ENCODE data around the gene PREX1.

The PREX1 gene

GRCh38 chr20:48694381-48694865 lies 133.4 kb downstream of the PREX1 start:
- DNase-seq, result no peak

- no peak for DNase-seq
These were observed 136.3 kb downstream of the PREX1 start for GRCh38 chr20:48691523-48691922.

DNA sequence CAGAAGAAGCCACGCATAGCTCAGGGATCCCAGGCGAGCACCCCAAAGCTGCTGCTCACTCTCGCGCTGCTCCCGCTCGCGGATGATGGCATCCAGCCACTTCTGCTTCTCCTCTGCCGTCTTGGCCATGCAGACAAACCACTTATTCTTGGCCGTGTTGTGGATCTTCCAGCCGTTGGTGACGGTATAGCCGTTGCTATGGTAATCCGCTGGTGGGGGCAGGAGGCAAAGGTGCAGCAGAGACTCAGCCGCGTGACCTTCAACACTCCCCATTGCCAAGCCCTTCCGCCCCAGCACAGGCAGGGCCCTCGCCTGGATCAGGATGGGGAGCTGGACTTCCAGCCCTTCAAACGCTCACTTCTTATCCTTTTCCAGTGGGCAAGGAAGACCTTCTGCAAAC lies 136.9 kb downstream of the PREX1 start:
- DNase-seq, result no peak

GRCh38 chr20:48689874-48690571 lies 137.8 kb downstream of the PREX1 start:
- no peak for DNase-seq

DNA sequence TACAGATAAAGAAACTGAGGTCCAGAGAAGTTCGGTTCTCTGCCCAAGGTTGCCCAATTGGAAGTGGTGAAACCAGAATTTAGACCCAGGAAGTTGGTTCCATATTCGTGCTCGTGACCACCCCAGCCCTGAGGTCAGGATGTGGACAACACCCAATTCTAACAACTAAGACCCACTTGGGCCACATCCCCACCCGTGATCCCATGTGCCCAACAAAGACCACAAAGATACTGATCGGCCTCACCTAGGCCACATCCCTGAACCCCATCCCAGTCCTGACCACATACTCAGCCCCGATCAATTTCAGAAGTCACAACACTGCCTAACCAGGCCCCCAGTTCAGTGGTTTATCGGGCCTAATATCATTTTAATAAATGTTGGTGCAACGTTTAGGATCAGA lies 138.4 kb downstream of the PREX1 start:
- no peak for DNase-seq

GRCh38 chr20:48688579-48688978 lies 139.2 kb downstream of the PREX1 start:
- no peak for DNase-seq

GRCh38 chr20:48687117-48687800 lies 140.5 kb downstream of the PREX1 start:
- DNase-seq, result no peak

DNA sequence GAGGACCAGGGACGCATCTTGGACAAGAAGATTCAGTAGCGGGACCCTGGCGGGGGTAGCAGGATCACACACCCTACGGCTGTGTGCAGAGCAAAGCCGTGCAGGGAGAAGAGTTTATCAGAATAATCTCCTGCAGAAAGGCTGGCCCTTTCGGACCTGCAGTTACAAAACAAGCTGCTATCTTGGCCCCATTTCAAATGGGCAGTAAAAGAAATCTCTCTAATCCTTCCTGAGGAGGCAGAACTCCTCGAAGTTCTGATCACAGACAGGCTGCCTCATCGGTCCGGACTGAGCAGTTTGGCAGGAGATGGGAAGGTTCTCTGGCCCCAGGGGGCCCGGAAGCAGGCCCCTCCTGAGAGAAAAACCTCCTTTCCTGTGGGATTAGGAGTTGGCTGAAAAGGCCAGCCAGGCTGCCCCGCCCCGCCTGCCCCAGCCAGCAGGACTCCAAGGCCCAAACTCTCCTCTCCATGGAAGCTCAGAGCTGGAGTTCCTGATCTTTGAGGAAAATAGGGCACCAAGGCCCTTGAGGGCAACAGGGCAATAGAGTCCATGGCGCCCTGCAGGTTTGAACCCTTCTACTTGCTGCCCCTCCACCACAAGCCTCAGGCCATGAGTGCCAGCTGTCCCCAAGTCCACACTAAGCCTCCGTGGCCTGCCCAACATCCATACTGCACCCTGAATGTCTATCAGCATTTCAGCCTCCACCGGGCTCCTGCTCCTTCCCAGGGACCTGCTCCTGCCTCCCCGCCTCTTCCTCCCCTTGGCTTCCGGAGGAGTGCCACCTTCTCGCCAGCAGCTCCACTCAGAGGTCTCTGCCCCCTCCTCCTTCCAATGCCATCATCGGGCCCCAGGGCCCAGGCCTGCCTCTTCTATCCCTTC lies 141.3 kb downstream of the PREX1 start:
- no peak for DNase-seq

DNA sequence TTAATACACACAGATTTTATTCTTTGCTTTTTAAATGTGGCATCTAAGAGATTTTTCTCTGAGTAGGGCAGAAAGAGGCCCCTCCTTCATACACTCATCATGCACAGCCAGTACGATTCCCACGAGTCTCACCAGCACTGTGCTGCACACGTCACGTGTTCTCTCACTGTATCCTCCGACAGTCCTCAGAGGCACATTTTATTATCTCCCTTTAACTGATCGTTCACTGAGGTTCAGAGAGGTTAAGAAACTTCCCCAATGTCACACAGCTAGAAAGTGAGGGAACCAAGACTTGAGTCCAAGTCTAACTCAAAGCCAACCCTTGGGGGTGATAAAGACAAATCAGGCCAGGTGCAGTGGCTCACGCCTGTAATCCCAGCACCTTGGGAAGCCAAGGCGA lies 142.5 kb downstream of the PREX1 start:
- no peak for DNase-seq

- DNase-seq, result no peak
These were observed 143.2 kb downstream of the PREX1 start for GRCh38 chr20:48684501-48685041.

GRCh38 chr20:48683467-48684175 lies 144.2 kb downstream of the PREX1 start:
- DNase-seq, result no peak

GRCh38 chr20:48682529-48683363 lies 145.1 kb downstream of the PREX1 start:
- no peak for DNase-seq

DNA sequence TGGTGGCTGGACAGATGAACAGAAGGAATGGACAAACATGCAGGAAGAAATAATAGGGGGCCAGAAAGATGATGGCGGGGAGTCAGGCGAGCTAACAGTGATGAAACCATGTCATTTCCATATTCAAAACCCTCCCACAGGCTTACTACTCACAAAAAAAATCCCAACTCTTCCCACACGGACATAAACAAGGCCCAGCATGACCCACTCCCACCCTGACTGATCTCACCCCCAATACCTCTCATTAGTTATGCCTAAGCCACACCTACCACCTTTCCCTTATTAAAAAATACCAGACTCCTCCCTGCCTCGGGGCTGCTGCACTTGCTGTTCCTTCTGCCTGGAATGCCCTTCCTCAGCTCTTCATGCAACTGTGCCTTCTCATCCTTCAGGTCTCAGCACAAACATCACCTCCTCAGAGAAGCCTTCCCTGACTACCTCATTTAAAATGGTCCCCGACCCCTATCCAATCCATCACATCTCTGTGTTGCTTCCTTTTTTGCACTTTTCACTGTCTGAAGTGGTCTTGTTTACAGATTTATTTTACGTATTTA lies 145.8 kb downstream of the PREX1 start:
- DNase-seq, result no peak

GRCh38 chr20:48681201-48681872 lies 146.5 kb downstream of the PREX1 start:
- no peak for DNase-seq

DNA sequence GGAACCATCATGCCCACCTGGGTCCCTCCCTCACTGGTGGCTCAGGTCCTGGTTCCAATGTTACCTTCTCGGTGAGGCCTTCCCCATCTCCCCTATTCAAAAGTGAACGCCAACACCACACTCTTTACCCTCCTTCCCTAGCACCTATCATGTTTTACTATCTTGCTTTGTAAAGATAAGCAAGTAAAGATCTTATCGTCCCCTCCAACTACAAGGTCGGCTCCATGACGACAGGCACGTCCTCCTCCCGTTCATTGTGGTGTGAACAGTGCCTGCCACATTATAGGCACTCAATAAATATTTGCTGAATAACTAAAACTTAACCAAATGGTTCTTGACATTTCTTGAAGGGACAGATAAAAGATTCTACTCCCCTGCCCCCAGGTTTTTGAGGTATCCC lies 147.1 kb downstream of the PREX1 start:
- DNase-seq, result no peak

- DNase-seq, result no peak
These were observed 148.2 kb downstream of the PREX1 start for GRCh38 chr20:48679599-48679998.

DNA sequence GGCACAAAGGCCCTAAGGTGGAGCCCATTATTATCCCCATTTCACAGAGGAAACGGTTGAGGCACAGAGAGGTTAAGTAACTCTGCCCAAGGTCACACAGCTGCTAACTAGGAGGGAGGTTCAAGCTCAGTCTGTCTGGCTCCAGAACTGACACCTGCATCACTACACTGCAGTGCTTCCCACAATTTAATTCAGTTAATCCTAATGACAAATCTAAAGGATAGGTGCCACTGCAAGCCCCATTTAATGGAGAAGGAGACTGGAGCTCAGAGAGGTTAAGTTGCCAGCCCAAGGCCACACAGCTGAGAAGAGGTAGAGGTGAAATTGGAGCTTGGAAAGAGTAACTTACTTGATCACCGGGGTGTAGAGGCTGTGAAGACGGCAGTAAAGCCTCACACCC lies 148.8 kb downstream of the PREX1 start:
- DNase-seq, result no peak

- DNase-seq, result no peak
These were observed 149.4 kb downstream of the PREX1 start for GRCh38 chr20:48678421-48678820.

DNA sequence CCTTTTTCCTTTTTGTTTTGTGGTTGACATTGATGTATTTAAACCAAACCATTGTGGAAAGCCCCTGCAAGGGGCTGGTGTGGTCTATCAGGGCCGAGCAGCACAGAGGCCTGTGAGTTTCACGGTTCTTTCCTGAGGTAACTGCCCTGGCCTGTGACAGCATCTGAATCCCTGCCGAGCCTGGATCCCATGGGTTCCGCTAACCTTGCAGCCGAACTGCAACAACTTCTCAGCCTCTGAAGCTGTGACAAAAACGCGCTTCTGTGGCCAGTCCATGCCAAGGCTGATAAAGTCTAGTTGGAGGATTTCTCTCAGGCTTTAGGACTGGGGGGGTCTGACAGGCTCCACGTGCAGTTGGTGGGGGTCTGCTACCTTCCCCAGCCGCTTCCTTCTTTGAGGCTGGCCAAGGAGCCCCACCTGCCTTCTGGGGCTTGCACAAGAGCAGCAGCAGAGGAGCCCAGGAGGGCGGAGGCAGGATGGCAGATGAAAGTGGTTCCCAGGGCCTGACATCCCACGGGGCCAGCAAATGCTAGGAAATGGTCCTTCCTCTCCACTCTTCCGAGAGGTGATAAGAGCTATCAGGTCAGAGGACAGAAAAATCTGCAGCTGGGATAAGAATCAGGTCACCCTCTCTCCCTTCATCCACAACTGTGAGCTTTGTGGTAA lies 150.9 kb downstream of the PREX1 start:
- no peak for DNase-seq

DNA sequence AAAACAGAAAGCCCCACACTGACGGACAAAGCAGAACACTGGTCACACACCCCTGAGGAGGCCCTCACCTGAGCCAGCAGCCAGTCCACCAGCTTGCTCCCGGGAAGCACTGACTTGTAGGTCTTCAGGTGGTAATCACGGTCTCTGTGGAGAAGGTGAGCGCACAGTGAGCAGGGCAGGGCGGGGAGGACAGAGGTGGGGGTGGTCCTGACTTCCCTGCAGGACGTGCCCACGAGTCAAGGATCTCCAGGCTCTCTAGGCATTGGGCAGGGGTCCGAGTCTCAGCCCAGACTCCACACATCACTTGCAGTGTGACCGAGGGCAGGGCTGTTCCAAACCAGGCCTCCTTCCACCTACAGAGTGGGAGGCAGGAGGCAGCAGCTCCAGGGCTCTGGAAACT lies 151.7 kb downstream of the PREX1 start:
- no peak for DNase-seq
